Activated CD4-positive, alpha-beta T cell treated with anti-CD3 and anti-CD28 coated beads, Interleukin-2, amount 50 U/mL, for 4 hours (primary cell): ENCODE data around the gene ADAP1.

ENCODE experiments used
- DNase-seq, 2 experiments: peaks; one replicate each; pipeline ENCODE4 v3.0.0-alpha.2; 2020

Gene ADAP1

GRCh38 chr7:903921-904755, 50.3 kb downstream of the ADAP1 start:
- DNase-seq, result no peak

- DNase-seq, result no peak
Measured at GRCh38 chr7:902996-903395, 51.5 kb downstream of the ADAP1 start.

GRCh38 chr7:901388-902154, 52.9 kb downstream of the ADAP1 start:
- DNase-seq, result no peak

GRCh38 chr7:901041-901387, 53.5 kb downstream of the ADAP1 start:
- DNase-seq, result no peak

- DNase-seq, result no peak
Measured at GRCh38 chr7:900331-901040, 54.0 kb downstream of the ADAP1 start.

GRCh38 chr7:899806-900205, 54.7 kb downstream of the ADAP1 start:
- DNase-seq, result no peak

- no peak for DNase-seq
Measured at GRCh38 chr7:898855-899681, 55.4 kb downstream of the ADAP1 start.

- DNase-seq, result no peak
Measured at GRCh38 chr7:898460-898854, 56.0 kb downstream of the ADAP1 start.

GRCh38 chr7:897771-898376, 56.6 kb downstream of the ADAP1 start:
- no peak for DNase-seq

- DNase-seq, result no peak
Measured at GRCh38 chr7:897086-897485, 57.4 kb downstream of the ADAP1 start.

- DNase-seq, result no peak
Measured at GRCh38 chr7:896346-897075, 58.0 kb downstream of the ADAP1 start.

GRCh38 chr7:895451-896052, 58.9 kb downstream of the ADAP1 start:
- DNase-seq, result no peak

- no peak for DNase-seq
Measured at GRCh38 chr7:894927-895450, 59.5 kb downstream of the ADAP1 start.

GRCh38 chr7:894164-894867, 60.2 kb downstream of the ADAP1 start:
- no peak for DNase-seq

GRCh38 chr7:893686-894085, 60.8 kb downstream of the ADAP1 start:
- no peak for DNase-seq

GRCh38 chr7:892648-893593, 61.6 kb downstream of the ADAP1 start:
- DNase-seq, result no peak

GRCh38 chr7:891805-892204, 62.7 kb downstream of the ADAP1 start:
- DNase-seq, result no peak

GRCh38 chr7:891291-891690, 63.2 kb downstream of the ADAP1 start:
- DNase-seq, result no peak

- DNase-seq, result no peak
Measured at GRCh38 chr7:890868-891267, 63.6 kb downstream of the ADAP1 start.
